Neural cell (in vitro differentiated cells): ENCODE data around the gene RPA3. TPM values are rescaled to one million over a fixed set of nuclear protein-coding genes. Genes with fewer than 3 reads are reported as not detected.
"Not testable (repeated sequence)": the region's sequence is repeated elsewhere in the genome, so short reads cannot be mapped to it uniquely, and the experiment has no call there.

Experiments
- H2AFZ ChIP-seq: fragments of 200-600, 300-800 bp; sonication (generic), shearing (Covaris generic); 2 replicates; pipeline ENCODE4 v1.6.0; 2014; ENCODE audit warnings: low read depth, mild to moderate bottlenecking, antibody characterized with exemption, low read length, moderate library complexity
- H3F3A ChIP-seq: fragments of 200-600 bp; shearing (Covaris generic); 2 replicates; pipeline ENCODE4 v1.6.1; 2016; ENCODE audit warnings: mild to moderate bottlenecking, moderate library complexity, mixed read lengths, antibody characterized with exemption, low read length; ENCODE audit not compliant: insufficient read depth, poor library complexity, severe bottlenecking
- H3K27ac ChIP-seq: fragments of 200-600, 300-800 bp; sonication (generic), shearing (Covaris generic); 2 replicates; pipeline ENCODE4 v1.5.1; 2014; ENCODE audit warnings: mild to moderate bottlenecking, low read length, moderate library complexity
- H3K27me3 ChIP-seq: fragments of 300-800, 200-600 bp; sonication (generic), shearing (Covaris generic); 2 replicates; pipeline ENCODE4 v1.6.0; 2014; ENCODE audit warnings: mild to moderate bottlenecking, low read depth, low read length, moderate library complexity; ENCODE audit not compliant: insufficient read depth
- H3K36me3 ChIP-seq: fragments of 300-800, 200-600 bp; sonication (generic), shearing (Covaris generic); 2 replicates; pipeline ENCODE4 v1.5.1; 2014; ENCODE audit warnings: mild to moderate bottlenecking, antibody characterized with exemption, low read length, moderate library complexity; ENCODE audit not compliant: insufficient read depth
- H3K4me2 ChIP-seq: fragments of 300-800, 200-600 bp; sonication (generic), shearing (Covaris generic); 2 replicates; pipeline ENCODE4 v1.6.0; 2014; ENCODE audit warnings: mild to moderate bottlenecking, low read length
- H3K4me3 ChIP-seq: fragments of 300-800, 200-600 bp; sonication (generic), shearing (Covaris generic); 2 replicates; pipeline ENCODE4 v1.5.1; 2014; ENCODE audit warnings: mild to moderate bottlenecking, low read length, moderate library complexity
- H3K79me2 ChIP-seq: fragments of 200-600 bp; shearing (Covaris generic); replicated peaks from 2 replicates; pipeline ENCODE4 v1.6.0; 2014; ENCODE audit warnings: mild to moderate bottlenecking, low read length, moderate library complexity; ENCODE audit not compliant: insufficient read depth
- H3K9ac ChIP-seq: fragments of 300-800, 200-600 bp; sonication (generic), shearing (Covaris generic); 2 replicates; pipeline ENCODE4 v1.6.1; 2016; ENCODE audit warnings: mild to moderate bottlenecking, low read length, mixed read lengths
- H3K9me2 ChIP-seq: fragments of 200-600 bp; shearing (Covaris generic); 2 replicates; pipeline ENCODE4 v1.6.1; 2016; ENCODE audit warnings: mild to moderate bottlenecking, low read length, mixed read lengths; ENCODE audit not compliant: insufficient read depth
- H3K9me3 ChIP-seq: fragments of 200-600, 300-800 bp; sonication (generic), shearing (Covaris generic); 2 replicates; pipeline ENCODE4 v1.6.1; 2016; ENCODE audit warnings: mild to moderate bottlenecking, mixed run types, low read length, moderate library complexity, mixed read lengths
- H4K20me1 ChIP-seq: fragments of 200-600 bp; shearing (Covaris generic); 2 replicates; pipeline ENCODE4 v1.6.1; 2016; ENCODE audit warnings: mild to moderate bottlenecking, mixed run types; ENCODE audit not compliant: insufficient read depth
- EP300 ChIP-seq: fragments of 450-650 bp; conservative IDR thresholded peaks from 2 replicates; pipeline ENCODE4 v1.6.1; 2014; ENCODE audit warnings: antibody characterized with exemption, mild to moderate bottlenecking, moderate library complexity; ENCODE audit not compliant: poor library complexity, severe bottlenecking
- EZH2 ChIP-seq: fragments of 200-600, 300-800 bp; shearing (Covaris generic), sonication (generic); IDR thresholded peaks from 2 replicates; pipeline ENCODE4 v1.6.1; 2014; ENCODE audit warnings: antibody characterized with exemption, low read length, borderline replicate concordance, mild to moderate bottlenecking; ENCODE audit not compliant: insufficient read depth, poor library complexity, severe bottlenecking
- MXI1 ChIP-seq: fragments of 450-650 bp; conservative IDR thresholded peaks from 2 replicates; pipeline ENCODE4 v1.6.1; 2014; ENCODE audit warnings: antibody characterized with exemption, mild to moderate bottlenecking; ENCODE audit not compliant: poor library complexity, severe bottlenecking
- POLR2AphosphoS5 ChIP-seq: IDR thresholded peaks from 2 replicates; pipeline ENCODE4 v1.6.1; 2012
- RAD21 ChIP-seq: fragments of 450-650 bp; conservative IDR thresholded peaks from 2 replicates; pipeline ENCODE4 v1.6.1; 2014; ENCODE audit warnings: antibody characterized with exemption, mild to moderate bottlenecking, moderate library complexity
- REST ChIP-seq: IDR thresholded peaks from 2 replicates; pipeline ENCODE4 v1.6.1; 2012; ENCODE audit warnings: borderline replicate concordance
- SMC3 ChIP-seq: fragments of 450-650 bp; conservative IDR thresholded peaks from 2 replicates; pipeline ENCODE4 v1.6.1; 2014; ENCODE audit warnings: antibody characterized with exemption, mild to moderate bottlenecking, moderate library complexity; ENCODE audit not compliant: poor library complexity
- TAF1 ChIP-seq: IDR thresholded peaks from 2 replicates; pipeline ENCODE4 v1.6.1; 2012; ENCODE audit warnings: low read depth
- polyA plus RNA-seq: library from polyadenylated mRNA; depleted of rRNA; stranded (reverse); fragments of >200 nt; gene quantifications from 2 replicates; pipeline ENCODE4 v1.2.3, GENCODE V29; 2014
- TF ChIP-seq, protein P1 (sequence below): fragments of 450-650 bp; IDR thresholded peaks from 2 replicates; pipeline ENCODE4 v1.5.1; 2014; ENCODE audit warnings: antibody characterized with exemption, mild to moderate bottlenecking, moderate library complexity; ENCODE audit not compliant: poor library complexity, severe bottlenecking

RPA3 gene
- polyA plus RNA-seq, 1 donor from 2014 or later: 50.1 TPM

DNA sequence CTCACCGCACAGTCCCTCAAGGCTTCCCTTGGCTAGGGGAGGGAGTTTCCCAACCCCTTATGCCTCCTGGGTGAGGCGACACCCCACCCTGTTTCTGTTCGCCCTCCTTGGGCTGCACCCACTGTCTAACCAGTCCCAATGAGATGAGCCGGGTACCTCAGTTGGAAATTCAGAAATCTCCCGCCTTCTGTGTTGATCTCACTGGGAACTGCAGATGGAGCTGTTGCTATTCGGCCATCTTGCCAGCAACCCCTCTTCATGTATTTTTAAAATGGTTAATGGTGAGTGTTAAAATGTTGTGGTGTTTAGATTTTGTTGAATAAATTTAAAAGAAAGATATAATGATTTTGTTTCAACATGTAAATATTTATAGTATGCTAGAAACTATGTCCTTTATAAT is 55.9 kb downstream of the RPA3 start:
- no peak overlapping the region for H3K27ac ChIP-seq

DNA sequence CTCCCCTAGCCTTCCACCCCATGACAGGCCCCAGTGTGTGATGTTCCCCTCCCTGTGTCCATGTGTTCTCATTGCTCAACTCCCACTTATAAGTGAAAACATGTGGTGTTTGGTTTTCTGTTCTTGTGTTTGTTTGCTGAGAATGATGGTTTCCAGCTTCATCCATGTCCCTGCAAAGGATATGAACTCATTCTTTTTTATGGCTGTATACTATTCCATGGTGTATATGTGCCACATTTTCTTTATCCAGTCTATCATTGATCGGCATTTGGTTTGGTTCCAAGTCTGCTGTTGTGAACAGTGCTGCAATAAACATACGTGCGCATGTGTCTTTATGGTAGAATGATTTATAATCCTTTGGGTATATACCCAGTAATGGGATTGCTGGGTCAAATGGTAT is 61.9 kb downstream of the RPA3 start:
- H3K27me3 ChIP-seq, H3K4me3 ChIP-seq, H3K9me2 ChIP-seq, H3K9ac ChIP-seq, H2AFZ ChIP-seq, H4K20me1 ChIP-seq, H3F3A ChIP-seq, H3K9me3 ChIP-seq, H3K4me2 ChIP-seq, H3K79me2 ChIP-seq, H3K36me3 ChIP-seq, H3K27ac ChIP-seq: not testable (repeated sequence)

More for the DNA sequence above, 55.9 kb downstream of the RPA3 start:
- Histone ChIP-seq H2AFZ (no peak overlapping the region), H3K9me3 (no peaks in the 10 kb centered on the region), H3K4me2 (no peak overlapping the region), H3K9me2 (no peaks in the 10 kb centered on the region), H3K27me3 (no peaks in the 10 kb centered on the region), H3K36me3 (no peaks in the 10 kb centered on the region), H3K79me2 (no peaks in the 10 kb centered on the region), H4K20me1 (no peaks in the 10 kb centered on the region), H3F3A (no peaks in the 10 kb centered on the region), H3K4me3 (no peak overlapping the region), H3K9ac (no peak overlapping the region)
- TF ChIP-seq, protein P1, sequence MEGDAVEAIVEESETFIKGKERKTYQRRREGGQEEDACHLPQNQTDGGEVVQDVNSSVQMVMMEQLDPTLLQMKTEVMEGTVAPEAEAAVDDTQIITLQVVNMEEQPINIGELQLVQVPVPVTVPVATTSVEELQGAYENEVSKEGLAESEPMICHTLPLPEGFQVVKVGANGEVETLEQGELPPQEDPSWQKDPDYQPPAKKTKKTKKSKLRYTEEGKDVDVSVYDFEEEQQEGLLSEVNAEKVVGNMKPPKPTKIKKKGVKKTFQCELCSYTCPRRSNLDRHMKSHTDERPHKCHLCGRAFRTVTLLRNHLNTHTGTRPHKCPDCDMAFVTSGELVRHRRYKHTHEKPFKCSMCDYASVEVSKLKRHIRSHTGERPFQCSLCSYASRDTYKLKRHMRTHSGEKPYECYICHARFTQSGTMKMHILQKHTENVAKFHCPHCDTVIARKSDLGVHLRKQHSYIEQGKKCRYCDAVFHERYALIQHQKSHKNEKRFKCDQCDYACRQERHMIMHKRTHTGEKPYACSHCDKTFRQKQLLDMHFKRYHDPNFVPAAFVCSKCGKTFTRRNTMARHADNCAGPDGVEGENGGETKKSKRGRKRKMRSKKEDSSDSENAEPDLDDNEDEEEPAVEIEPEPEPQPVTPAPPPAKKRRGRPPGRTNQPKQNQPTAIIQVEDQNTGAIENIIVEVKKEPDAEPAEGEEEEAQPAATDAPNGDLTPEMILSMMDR: peak; percentile 39
- no peak for TF ChIP-seq EZH2
- TF ChIP-seq RAD21: peak; percentile 51
- TF ChIP-seq EP300: no peak

GRCh38 chr7:7654964-7655715 is 63.3 kb downstream of the RPA3 start:
- Histone ChIP-seq H3K36me3 (no peaks in the 10 kb centered on the region), H3K9me3 (no peaks in the 10 kb centered on the region), H3K4me3 (no peak overlapping the region), H3F3A (no peaks in the 10 kb centered on the region), H3K9me2 (no peaks in the 10 kb centered on the region), H3K27ac (no peak overlapping the region), H2AFZ (no peak overlapping the region), H3K4me2 (no peak overlapping the region), H3K9ac (no peak overlapping the region), H3K27me3 (no peaks in the 10 kb centered on the region), H4K20me1 (no peaks in the 10 kb centered on the region), H3K79me2 (peaks cover 3% of the 10 kb centered on the region)
- TF ChIP-seq POLR2AphosphoS5: no peak
- no peak for TF ChIP-seq MXI1
- no peak for TF ChIP-seq EZH2
- no peak for TF ChIP-seq EP300
- no peak for TF ChIP-seq REST
- TF ChIP-seq, protein P1: no peak
- no peak for TF ChIP-seq SMC3
- no peak for TF ChIP-seq RAD21
- no peak for TF ChIP-seq TAF1
